IMR-90 (cell line): ENCODE results near the gene WNT3. TPM values are rescaled to one million over a fixed set of nuclear protein-coding genes. Genes with fewer than 3 reads are reported as not detected.

ENCODE experiments used
- ATAC-seq: fragments of 200-7000 bp; cut with Tn5 transposase; 2 replicates; pipeline ENCODE4 v1.9.1; 2020; ENCODE audit warnings: low read depth, mild to moderate bottlenecking, moderate library complexity
- BruUV-seq: library from RNA; stranded (reverse); fragments of 400-500 nt; replicated peaks from 2 replicates; lab custom pipeline; 2021; lab: Mats Ljungman, UMichigan
- CTCF ChIA-PET: fragments of 300-600 bp; formaldehyde crosslinking; extraction: SDS; loops from one replicate; lab custom pipeline; 2021; ENCODE audit warnings: antibody characterized with exemption; lab: Yijun Ruan, JAX
- POLR2A ChIA-PET: fragments of 300-600 bp; sonication (Branson Sonifier 250); formaldehyde crosslinking; loops from one replicate; lab custom pipeline; 2022; ENCODE audit warnings: antibody characterized with exemption; ENCODE audit not compliant: unreplicated experiment; lab: Charles Lee
- DNase-seq: peaks from one replicate; pipeline ENCODE4 v3.0.0; 2013
- H2AFZ ChIP-seq: replicated peaks from 2 replicates; pipeline ENCODE3; 2013; ENCODE audit warnings: low read length, mild to moderate bottlenecking; ENCODE audit not compliant: poor library complexity
- H2AK5ac ChIP-seq: 2 replicates; pipeline ENCODE4 v1.6.1; 2013; ENCODE audit warnings: low read depth, low read length, inconsistent platforms
- H2AK9ac ChIP-seq: replicated peaks from 2 replicates; pipeline ENCODE3; 2013; ENCODE audit warnings: mild to moderate bottlenecking, low read depth, low read length, moderate library complexity; ENCODE audit not compliant: poor library complexity
- H2BK120ac ChIP-seq: 2 replicates; pipeline ENCODE4 v1.6.1; 2013; ENCODE audit warnings: low read depth, low read length, inconsistent platforms
- H2BK15ac ChIP-seq: 3 replicates; pipeline ENCODE4 v1.6.1; 2013; ENCODE audit warnings: low read depth, low read length, inconsistent platforms
- H2BK20ac ChIP-seq: 2 replicates; pipeline ENCODE4 v1.6.1; 2013; ENCODE audit warnings: low read depth, mild to moderate bottlenecking, inconsistent platforms, low read length, moderate library complexity
- H2BK5ac ChIP-seq: 2 replicates; pipeline ENCODE4 v1.6.1; 2013; ENCODE audit warnings: mild to moderate bottlenecking, low read depth, low read length, inconsistent platforms; ENCODE audit not compliant: poor library complexity, severe bottlenecking
- H3K14ac ChIP-seq: replicated peaks from 2 replicates; pipeline ENCODE4 v1.6.1; 2013; ENCODE audit warnings: low read depth, low read length, inconsistent platforms
- H3K18ac ChIP-seq: 2 replicates; pipeline ENCODE4 v1.6.1; 2013; ENCODE audit warnings: low read depth, low read length, control low read depth
- H3K23ac ChIP-seq: 2 replicates; pipeline ENCODE4 v1.6.1; 2013; ENCODE audit warnings: low read depth, low read length, inconsistent platforms
- H3K27ac ChIP-seq: 2 replicates; pipeline ENCODE4 v1.5.1; 2013; ENCODE audit warnings: mild to moderate bottlenecking, control low read depth, low read length; ENCODE audit not compliant: insufficient read depth
- H3K27me3 ChIP-seq: 2 replicates; pipeline ENCODE4 v1.6.1; 2013; ENCODE audit warnings: low read length; ENCODE audit not compliant: control insufficient read depth, insufficient read depth
- H3K36me3 ChIP-seq: 2 replicates; pipeline ENCODE4 v1.6.1; 2013; ENCODE audit warnings: low read length, mixed read lengths; ENCODE audit not compliant: control insufficient read depth, insufficient read depth
- H3K4ac ChIP-seq: 2 replicates; pipeline ENCODE4 v1.6.1; 2013; ENCODE audit warnings: low read depth, low read length, inconsistent platforms
- H3K4me1 ChIP-seq: 2 replicates; pipeline ENCODE4 v1.6.1; 2013; ENCODE audit warnings: low read length, mixed read lengths; ENCODE audit not compliant: control insufficient read depth, insufficient read depth
- H3K4me2 ChIP-seq: 2 replicates; pipeline ENCODE4 v1.6.1; 2013; ENCODE audit warnings: low read depth, mild to moderate bottlenecking, control low read depth, low read length, moderate library complexity
- H3K4me3 ChIP-seq: 2 replicates; pipeline ENCODE4 v1.5.1; 2013; ENCODE audit warnings: low read depth, mild to moderate bottlenecking, control low read depth, low read length, moderate library complexity; ENCODE audit not compliant: insufficient read depth
- H3K56ac ChIP-seq: 2 replicates; pipeline ENCODE4 v1.6.1; 2013; ENCODE audit warnings: low read length, inconsistent platforms; ENCODE audit not compliant: insufficient read depth; ENCODE audit errors: extremely low read depth
- H3K79me1 ChIP-seq, 2 experiments: 2 replicates each; pipeline ENCODE4 v1.6.1; 2013; ENCODE audit warnings: low read length in 2 of 2, inconsistent platforms in 1 of 2, low read depth in 1 of 2
- H3K9ac ChIP-seq: 2 replicates; pipeline ENCODE4 v1.6.1; 2013; ENCODE audit warnings: low read depth, low read length, control low read depth
- H3K9me1 ChIP-seq: 2 replicates; pipeline ENCODE4 v1.6.1; 2013; ENCODE audit warnings: low read length, inconsistent platforms; ENCODE audit not compliant: insufficient read depth
- H3K9me3 ChIP-seq: 2 replicates; pipeline ENCODE4 v1.6.1; 2013; ENCODE audit warnings: low read length; ENCODE audit not compliant: control insufficient read depth, insufficient read depth
- H4K20me1 ChIP-seq: 2 replicates; pipeline ENCODE4 v1.6.1; 2013; ENCODE audit warnings: low read length, inconsistent platforms; ENCODE audit not compliant: insufficient read depth
- H4K5ac ChIP-seq: 2 replicates; pipeline ENCODE4 v1.6.1; 2013; ENCODE audit warnings: mild to moderate bottlenecking, low read depth, low read length, control low read depth
- H4K8ac ChIP-seq, 2 experiments: 2 replicates each; pipeline ENCODE4 v1.6.1; 2013; ENCODE audit warnings: low read depth in 2 of 2, low read length in 2 of 2, control low read depth in 1 of 2, inconsistent platforms in 1 of 2
- H4K91ac ChIP-seq: 2 replicates; pipeline ENCODE4 v1.6.1; 2013; ENCODE audit warnings: low read depth, low read length, inconsistent platforms; ENCODE audit not compliant: insufficient read depth
- BHLHE40 ChIP-seq: fragments of 150-350 bp; IDR thresholded peaks from 2 replicates; pipeline ENCODE4 v1.6.1; 2016; ENCODE audit warnings: mild to moderate bottlenecking, low read depth, low read length
- CEBPB ChIP-seq: IDR thresholded peaks from 2 replicates; pipeline ENCODE4 v1.6.1; 2012; ENCODE audit warnings: low read depth, low read length, improper control_type of control experiment
- CHD1 ChIP-seq: IDR thresholded peaks from 2 replicates; pipeline ENCODE4 v1.6.1; 2012; ENCODE audit warnings: low read depth, low read length, improper control_type of control experiment
- CTCF ChIP-seq: conservative IDR thresholded peaks from 2 replicates; pipeline ENCODE4 v1.5.1; 2012; ENCODE audit warnings: mild to moderate bottlenecking, low read depth, low read length, improper control_type of control experiment
- FOS ChIP-seq: fragments of 150-350 bp; IDR thresholded peaks from 2 replicates; pipeline ENCODE4 v1.6.1; 2016; ENCODE audit warnings: low read depth, low read length
- MAFK ChIP-seq: IDR thresholded peaks from 2 replicates; pipeline ENCODE4 v1.6.1; 2012; ENCODE audit warnings: low read depth, low read length, improper control_type of control experiment
- MAZ ChIP-seq: IDR thresholded peaks from 2 replicates; pipeline ENCODE4 v1.6.1; 2012; ENCODE audit warnings: low read depth, mild to moderate bottlenecking, low read length, improper control_type of control experiment, moderate library complexity, borderline replicate concordance
- MXI1 ChIP-seq: IDR thresholded peaks from 2 replicates; pipeline ENCODE4 v1.6.1; 2012; ENCODE audit warnings: low read depth, mild to moderate bottlenecking, low read length, moderate library complexity, borderline replicate concordance
- NFE2L2 ChIP-seq: fragments of 150-350 bp; IDR thresholded peaks from 2 replicates; pipeline ENCODE4 v1.6.1; 2016; ENCODE audit warnings: low read depth, mild to moderate bottlenecking, low read length
- RAD21 ChIP-seq: IDR thresholded peaks from 2 replicates; pipeline ENCODE4 v1.6.1; 2012; ENCODE audit warnings: low read length, improper control_type of control experiment
- RCOR1 ChIP-seq: IDR thresholded peaks from 2 replicates; pipeline ENCODE4 v1.6.1; 2012; ENCODE audit warnings: mild to moderate bottlenecking, low read length, improper control_type of control experiment; ENCODE audit not compliant: insufficient replicate concordance
- RFX5 ChIP-seq: IDR thresholded peaks from 2 replicates; pipeline ENCODE4 v1.8.0; 2012; ENCODE audit warnings: low read depth, mild to moderate bottlenecking, low read length, moderate library complexity
- SMC3 ChIP-seq: fragments of 150-350 bp; IDR thresholded peaks from 2 replicates; pipeline ENCODE4 v1.6.1; 2016; ENCODE audit warnings: low read depth, mild to moderate bottlenecking, antibody characterized with exemption, low read length, moderate library complexity
- WGBS, 2 experiments: methylation state at CpG; one replicate each; pipeline versions ENCODE4 v1.1.5 to v1.1.7; 2013; ENCODE audit warnings: missing lambda C conversion rate in 2 of 2; ENCODE audit not compliant: insufficient read length in 1 of 2; ENCODE audit errors: extremely low coverage in 2 of 2; 5-methylcytosine and 5-hydroxymethylcytosine counted together
- dilution Hi-C: fragments of 300-500 bp; cut with HindIII; formaldehyde crosslinking; loops from one replicate; pipeline ENCODE4 v1.14.3; 2018; ENCODE audit warnings: low sequenced_read_pairs; ENCODE audit not compliant: unreplicated experiment
- in situ Hi-C: fragments of 300-500 bp; cut with MboI; formaldehyde crosslinking; loops from 3 replicates; pipeline ENCODE4 v1.14.3; 2019; ENCODE audit warnings: low sequenced_read_pairs, inconsistent platforms, mixed read lengths
- intact Hi-C: fragments of 100-400 bp; cut with micrococcal nuclease; formaldehyde crosslinking; loops from 2 replicates; pipeline ENCODE4 v1.10.0; 2022
- polyA plus RNA-seq, 3 experiments: library from polyadenylated mRNA; depleted of rRNA; stranded (reverse); fragments of >200 nt; gene quantifications; 2 replicates each; pipeline ENCODE4 v1.2.3, GENCODE V29; 2012; ENCODE audit warnings: low replicate concordance in 1 of 3
- total RNA-seq: library from RNA; depleted of rRNA; stranded (reverse); fragments of >200 nt; gene quantifications from 2 replicates; pipeline ENCODE4 v1.2.3, GENCODE V29; 2012
- TF ChIP-seq, protein P1 (sequence below): fragments of 150-350 bp; IDR thresholded peaks from 2 replicates; pipeline ENCODE4 v1.6.1; 2017; ENCODE audit warnings: mild to moderate bottlenecking, antibody characterized with exemption, low read length, low read depth

Gene WNT3
- total and polyA plus RNA-seq, 2 of the 4 experiments (the other 2 are of a cell fraction), result 0.72 to 1.0 TPM

DNA sequence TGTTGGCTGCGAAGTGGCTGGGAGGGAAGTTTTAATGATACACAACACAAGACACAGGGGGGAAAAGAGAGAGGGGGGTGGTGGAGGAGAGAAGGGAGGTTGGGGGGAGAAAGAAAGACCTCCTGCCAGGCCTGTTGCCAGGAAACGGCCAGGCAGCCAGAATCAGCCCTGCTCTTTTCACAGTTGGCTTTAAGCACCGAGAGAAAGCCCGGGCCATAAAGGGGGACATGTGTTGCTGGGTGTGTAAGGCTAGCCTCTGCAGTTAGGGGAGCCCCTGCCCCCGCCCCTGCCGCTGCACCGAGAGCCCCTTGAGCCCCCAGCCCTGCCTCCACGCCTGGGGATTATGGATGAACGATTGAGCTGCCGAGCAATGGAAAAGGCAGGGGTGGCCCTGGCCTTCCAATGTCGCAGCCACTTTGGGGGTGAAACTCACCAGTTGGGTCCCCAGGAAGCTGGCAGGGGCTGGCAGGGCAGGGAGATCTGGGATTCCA, 13.9 kb upstream of the WNT3 start:
- H2BK120ac ChIP-seq, result no peak overlapping the region
- H3K27me3 ChIP-seq, result peaks cover 17% of the 10 kb centered on the region
- no peak overlapping the region for H3K27ac ChIP-seq
- H3K4me3 ChIP-seq, result no peak overlapping the region
- ChIA-PET POLR2A (no interaction called here), CTCF (no interaction called here)
- H4K20me1 ChIP-seq, result no peaks in the 10 kb centered on the region
- intact Hi-C loops (loop anchor here (5.0 kb wide), 1 partner anchor 75 kb away; no protein-coding TSS in a partner anchor), dilution Hi-C loops (no loop called here), in situ Hi-C loops (no loop called here)
- H2AFZ ChIP-seq, result no peak overlapping the region
- H3K56ac ChIP-seq, result no peak overlapping the region
- no peak overlapping the region for H3K9ac ChIP-seq
- no peak overlapping the region for H4K5ac ChIP-seq
- H2AK5ac ChIP-seq, result no peak overlapping the region
- no peak overlapping the region for H4K8ac ChIP-seq
- DNase-seq (no peak), ATAC-seq (no peak)
- no peak overlapping the region for H2BK15ac ChIP-seq
- no peak overlapping the region for H2BK20ac ChIP-seq
- no TSS peak for BruUV-seq
- no peak overlapping the region for H3K18ac ChIP-seq
- H3K4me2 ChIP-seq, result no peak overlapping the region
- no peaks in the 10 kb centered on the region for H3K9me1 ChIP-seq
- H3K4me1 ChIP-seq, result no peaks in the 10 kb centered on the region
- H3K14ac ChIP-seq, result no peak overlapping the region
- no peak overlapping the region for H2BK5ac ChIP-seq
- TF ChIP-seq FOS (no peak), MAFK (no peak), NFE2L2 (no peak), RCOR1 (no peak), RAD21 (no peak), RFX5 (no peak), CEBPB (no peak), MXI1 (no peak), MAZ (no peak), CHD1 (no peak), SMC3 (no peak), BHLHE40 (no peak), CTCF (no peak)
- TF ChIP-seq, protein P1, sequence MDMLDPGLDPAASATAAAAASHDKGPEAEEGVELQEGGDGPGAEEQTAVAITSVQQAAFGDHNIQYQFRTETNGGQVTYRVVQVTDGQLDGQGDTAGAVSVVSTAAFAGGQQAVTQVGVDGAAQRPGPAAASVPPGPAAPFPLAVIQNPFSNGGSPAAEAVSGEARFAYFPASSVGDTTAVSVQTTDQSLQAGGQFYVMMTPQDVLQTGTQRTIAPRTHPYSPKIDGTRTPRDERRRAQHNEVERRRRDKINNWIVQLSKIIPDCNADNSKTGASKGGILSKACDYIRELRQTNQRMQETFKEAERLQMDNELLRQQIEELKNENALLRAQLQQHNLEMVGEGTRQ, result no peak
- no peak overlapping the region for H3K4ac ChIP-seq
- no peaks in the 10 kb centered on the region for H3K79me1 ChIP-seq
- WGBS, 2 experiments, result 20% methylated on average over 1 of the region's 11 CpGs; no CpG with 5 or more reads in 1 of the 2 experiments
- no peak overlapping the region for H4K91ac ChIP-seq
- no peak overlapping the region for H2AK9ac ChIP-seq
- no peaks in the 10 kb centered on the region for H3K36me3 ChIP-seq
- peaks cover under 1% of the 10 kb centered on the region for H3K9me3 ChIP-seq
- H3K23ac ChIP-seq, result no peak overlapping the region
